ENCODE data around the gene NOL9. TPM values are rescaled to one million over a fixed set of nuclear protein-coding genes. Genes with fewer than 3 reads are reported as not detected.

NOL9 gene
- total and polyA plus RNA-seq, 2 of the 13 experiments (the other 11 are each of a cell fraction or from before 2014, with no cell fraction given): 18.0 to 24.7 TPM

DNA sequence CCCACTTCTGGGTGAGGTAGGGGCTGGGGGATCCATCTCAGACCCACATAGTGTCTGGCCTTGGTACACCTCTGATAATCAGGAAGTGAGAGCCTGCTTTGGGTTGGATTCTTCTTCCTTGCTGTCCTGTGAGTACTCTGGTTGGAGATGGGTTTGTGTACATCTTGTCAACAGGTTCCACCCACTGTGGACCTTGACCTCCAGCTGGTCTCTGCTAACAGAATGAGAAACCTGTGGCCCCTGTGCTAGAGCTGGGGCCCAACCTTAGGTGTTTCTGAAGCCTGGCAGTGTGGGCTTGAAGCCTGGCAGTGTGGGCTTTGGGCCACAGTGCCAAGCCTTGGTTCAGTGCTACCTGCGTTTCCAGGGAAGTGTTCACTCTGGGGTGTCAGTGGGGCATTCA, 28.1 kb upstream of the NOL9 start (continued):
- TF ChIP-seq, protein P1, sequence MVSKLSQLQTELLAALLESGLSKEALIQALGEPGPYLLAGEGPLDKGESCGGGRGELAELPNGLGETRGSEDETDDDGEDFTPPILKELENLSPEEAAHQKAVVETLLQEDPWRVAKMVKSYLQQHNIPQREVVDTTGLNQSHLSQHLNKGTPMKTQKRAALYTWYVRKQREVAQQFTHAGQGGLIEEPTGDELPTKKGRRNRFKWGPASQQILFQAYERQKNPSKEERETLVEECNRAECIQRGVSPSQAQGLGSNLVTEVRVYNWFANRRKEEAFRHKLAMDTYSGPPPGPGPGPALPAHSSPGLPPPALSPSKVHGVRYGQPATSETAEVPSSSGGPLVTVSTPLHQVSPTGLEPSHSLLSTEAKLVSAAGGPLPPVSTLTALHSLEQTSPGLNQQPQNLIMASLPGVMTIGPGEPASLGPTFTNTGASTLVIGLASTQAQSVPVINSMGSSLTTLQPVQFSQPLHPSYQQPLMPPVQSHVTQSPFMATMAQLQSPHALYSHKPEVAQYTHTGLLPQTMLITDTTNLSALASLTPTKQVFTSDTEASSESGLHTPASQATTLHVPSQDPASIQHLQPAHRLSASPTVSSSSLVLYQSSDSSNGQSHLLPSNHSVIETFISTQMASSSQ (IDR thresholded peaks at IDR 0.05; ENCODE audit: low read depth): no peak
- TF ChIP-seq, protein P1 (CRISPR knock-in tag; IDR thresholded peaks at IDR 0.05; ENCODE audit: borderline replicate concordance): peak; percentile 46; the same call in 1 of the 2 replicates
- TF ChIP-seq ZNF557 (CRISPR knock-in tag; IDR thresholded peaks at IDR 0.05) (no peak), ZSCAN22 (CRISPR knock-in tag; IDR thresholded peaks at IDR 0.05) (no peak), PRPF4 (IDR thresholded peaks at IDR 0.05; ENCODE audit: low read depth, low read length, poor library complexity, severe bottlenecking) (no peak), ZNF780A (CRISPR knock-in tag; IDR thresholded peaks at IDR 0.05) (no peak), ZNF253 (CRISPR knock-in tag; IDR thresholded peaks at IDR 0.05; ENCODE audit: borderline replicate concordance) (no peak), FOSL2 (CRISPR knock-in tag; IDR thresholded peaks at IDR 0.05) (peak; percentile 60; the same call in 1 of the 2 replicates), PHF8 (CRISPR knock-in tag; IDR thresholded peaks at IDR 0.05) (peak; percentile 45), ZNF496 (CRISPR knock-in tag; IDR thresholded peaks at IDR 0.05; ENCODE audit: insufficient replicate concordance) (no peak), POLR2G (IDR thresholded peaks at IDR 0.05; ENCODE audit: low read depth, low read length) (peak; percentile 57; the same call in 1 of the 2 replicates), SKI (IDR thresholded peaks at IDR 0.05; ENCODE audit: partially characterized antibody) (no peak), TAF1 (CRISPR knock-in tag; IDR thresholded peaks at IDR 0.05) (peak; percentile 32; the same call in 1 of the 2 replicates), KLF9 (CRISPR knock-in tag; IDR thresholded peaks at IDR 0.05; ENCODE audit: low read depth) (peak; percentile 94; the same call in 1 of the 2 replicates), NR2C2 (CRISPR knock-in tag; IDR thresholded peaks at IDR 0.05; ENCODE audit: borderline replicate concordance) (0 out of 2 replicates have a peak, but pooled peaks have one; percentile 35)
- TF ChIP-seq, protein P2, sequence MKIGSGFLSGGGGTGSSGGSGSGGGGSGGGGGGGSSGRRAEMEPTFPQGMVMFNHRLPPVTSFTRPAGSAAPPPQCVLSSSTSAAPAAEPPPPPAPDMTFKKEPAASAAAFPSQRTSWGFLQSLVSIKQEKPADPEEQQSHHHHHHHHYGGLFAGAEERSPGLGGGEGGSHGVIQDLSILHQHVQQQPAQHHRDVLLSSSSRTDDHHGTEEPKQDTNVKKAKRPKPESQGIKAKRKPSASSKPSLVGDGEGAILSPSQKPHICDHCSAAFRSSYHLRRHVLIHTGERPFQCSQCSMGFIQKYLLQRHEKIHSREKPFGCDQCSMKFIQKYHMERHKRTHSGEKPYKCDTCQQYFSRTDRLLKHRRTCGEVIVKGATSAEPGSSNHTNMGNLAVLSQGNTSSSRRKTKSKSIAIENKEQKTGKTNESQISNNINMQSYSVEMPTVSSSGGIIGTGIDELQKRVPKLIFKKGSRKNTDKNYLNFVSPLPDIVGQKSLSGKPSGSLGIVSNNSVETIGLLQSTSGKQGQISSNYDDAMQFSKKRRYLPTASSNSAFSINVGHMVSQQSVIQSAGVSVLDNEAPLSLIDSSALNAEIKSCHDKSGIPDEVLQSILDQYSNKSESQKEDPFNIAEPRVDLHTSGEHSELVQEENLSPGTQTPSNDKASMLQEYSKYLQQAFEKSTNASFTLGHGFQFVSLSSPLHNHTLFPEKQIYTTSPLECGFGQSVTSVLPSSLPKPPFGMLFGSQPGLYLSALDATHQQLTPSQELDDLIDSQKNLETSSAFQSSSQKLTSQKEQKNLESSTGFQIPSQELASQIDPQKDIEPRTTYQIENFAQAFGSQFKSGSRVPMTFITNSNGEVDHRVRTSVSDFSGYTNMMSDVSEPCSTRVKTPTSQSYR (CRISPR knock-in tag; IDR thresholded peaks at IDR 0.05; ENCODE audit: borderline replicate concordance): peak; percentile 58; the same call in 1 of the 2 replicates
- TF ChIP-seq, protein P3, sequence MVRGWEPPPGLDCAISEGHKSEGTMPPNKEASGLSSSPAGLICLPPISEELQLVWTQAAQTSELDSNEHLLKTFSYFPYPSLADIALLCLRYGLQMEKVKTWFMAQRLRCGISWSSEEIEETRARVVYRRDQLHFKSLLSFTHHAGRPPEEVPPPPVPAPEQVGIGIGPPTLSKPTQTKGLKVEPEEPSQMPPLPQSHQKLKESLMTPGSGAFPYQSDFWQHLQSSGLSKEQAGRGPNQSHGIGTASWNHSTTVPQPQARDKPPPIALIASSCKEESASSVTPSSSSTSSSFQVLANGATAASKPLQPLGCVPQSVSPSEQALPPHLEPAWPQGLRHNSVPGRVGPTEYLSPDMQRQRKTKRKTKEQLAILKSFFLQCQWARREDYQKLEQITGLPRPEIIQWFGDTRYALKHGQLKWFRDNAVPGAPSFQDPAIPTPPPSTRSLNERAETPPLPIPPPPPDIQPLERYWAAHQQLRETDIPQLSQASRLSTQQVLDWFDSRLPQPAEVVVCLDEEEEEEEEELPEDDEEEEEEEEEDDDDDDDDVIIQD (CRISPR knock-in tag; IDR thresholded peaks at IDR 0.05; ENCODE audit: low read depth): peak; percentile 57; the same call in 1 of the 2 replicates
- TF ChIP-seq, protein P4, sequence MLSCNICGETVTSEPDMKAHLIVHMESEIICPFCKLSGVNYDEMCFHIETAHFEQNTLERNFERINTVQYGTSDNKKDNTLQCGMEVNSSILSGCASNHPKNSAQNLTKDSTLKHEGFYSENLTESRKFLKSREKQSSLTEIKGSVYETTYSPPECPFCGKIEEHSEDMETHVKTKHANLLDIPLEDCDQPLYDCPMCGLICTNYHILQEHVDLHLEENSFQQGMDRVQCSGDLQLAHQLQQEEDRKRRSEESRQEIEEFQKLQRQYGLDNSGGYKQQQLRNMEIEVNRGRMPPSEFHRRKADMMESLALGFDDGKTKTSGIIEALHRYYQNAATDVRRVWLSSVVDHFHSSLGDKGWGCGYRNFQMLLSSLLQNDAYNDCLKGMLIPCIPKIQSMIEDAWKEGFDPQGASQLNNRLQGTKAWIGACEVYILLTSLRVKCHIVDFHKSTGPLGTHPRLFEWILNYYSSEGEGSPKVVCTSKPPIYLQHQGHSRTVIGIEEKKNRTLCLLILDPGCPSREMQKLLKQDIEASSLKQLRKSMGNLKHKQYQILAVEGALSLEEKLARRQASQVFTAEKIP (CRISPR knock-in tag; IDR thresholded peaks at IDR 0.05; ENCODE audit: borderline replicate concordance): no peak
- TF ChIP-seq, protein P5, sequence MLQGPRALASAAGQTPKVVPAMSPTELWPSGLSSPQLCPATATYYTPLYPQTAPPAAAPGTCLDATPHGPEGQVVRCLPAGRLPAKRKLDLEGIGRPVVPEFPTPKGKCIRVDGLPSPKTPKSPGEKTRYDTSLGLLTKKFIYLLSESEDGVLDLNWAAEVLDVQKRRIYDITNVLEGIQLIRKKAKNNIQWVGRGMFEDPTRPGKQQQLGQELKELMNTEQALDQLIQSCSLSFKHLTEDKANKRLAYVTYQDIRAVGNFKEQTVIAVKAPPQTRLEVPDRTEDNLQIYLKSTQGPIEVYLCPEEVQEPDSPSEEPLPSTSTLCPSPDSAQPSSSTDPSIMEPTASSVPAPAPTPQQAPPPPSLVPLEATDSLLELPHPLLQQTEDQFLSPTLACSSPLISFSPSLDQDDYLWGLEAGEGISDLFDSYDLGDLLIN (CRISPR knock-in tag; IDR thresholded peaks at IDR 0.05; ENCODE audit: borderline replicate concordance): no peak
